BJ (cell line): ENCODE measurements around the gene ANKRD44. TPM values are rescaled to one million over a fixed set of nuclear protein-coding genes. Genes with fewer than 3 reads are reported as not detected.

Source experiments
- CTCF ChIA-PET: fragments of 350-600 bp; formaldehyde crosslinking; extraction: SDS; loops from one replicate; lab custom pipeline; 2021; ENCODE audit warnings: antibody characterized with exemption, inconsistent platforms; lab: Yijun Ruan, JAX
- POLR2A ChIA-PET: fragments of 300-600 bp; sonication (Branson Sonifier 250); formaldehyde crosslinking; extraction: SDS; loops from one replicate; lab custom pipeline; 2021; ENCODE audit warnings: antibody characterized with exemption; lab: Charles Lee
- DNase-seq: peaks from one replicate; pipeline ENCODE4 v3.0.0-alpha.2; 2011; ENCODE audit warnings: low read depth
- H3K27me3 ChIP-seq: 2 replicates; pipeline ENCODE4 v1.6.0; 2011; ENCODE audit warnings: low read length; ENCODE audit not compliant: control insufficient read depth, insufficient read depth
- H3K36me3 ChIP-seq: 2 replicates; pipeline ENCODE4 v1.5.1; 2011; ENCODE audit warnings: low read length; ENCODE audit not compliant: control insufficient read depth, insufficient read depth
- H3K4me3 ChIP-seq: 2 replicates; pipeline ENCODE4 v1.5.1; 2011; ENCODE audit warnings: low read depth, mild to moderate bottlenecking, control low read depth, low read length
- CTCF ChIP-seq: IDR thresholded peaks from 2 replicates; pipeline ENCODE4 v1.5.1; 2011; ENCODE audit warnings: low read depth, mild to moderate bottlenecking, control low read depth, inconsistent platforms, low read length, moderate library complexity; ENCODE audit not compliant: insufficient read depth
- polyA plus RNA-seq: library from polyadenylated mRNA; depleted of rRNA; stranded (reverse); fragments of >200 nt; gene quantifications from 2 replicates; pipeline ENCODE4 v1.2.3, GENCODE V29; 2011

The ANKRD44 gene
- polyA plus RNA-seq, 1 experiment = 12.4 TPM

GRCh38 chr2:197197895-197198311 lies 112.7 kb downstream of the ANKRD44 start:
- no peaks in the 10 kb centered on the region for H3K36me3 ChIP-seq
- ChIA-PET POLR2A (no interaction called here), CTCF (interaction anchor here (1.4 kb wide), 1 partner anchor 179 kb away, joined by 4 read pairs; no protein-coding TSS in a partner anchor)
- no peak overlapping the region for H3K4me3 ChIP-seq
- DNase-seq = no peak
- no peaks in the 10 kb centered on the region for H3K27me3 ChIP-seq
- TF ChIP-seq CTCF = no peak

- Histone ChIP-seq H3K27me3 (no peaks in the 10 kb centered on the region), H3K4me3 (no peak overlapping the region), H3K36me3 (no peaks in the 10 kb centered on the region)
- ChIA-PET CTCF (no interaction called here), POLR2A (no interaction called here)
- DNase-seq = no peak
- TF ChIP-seq CTCF = no peak
Observed at GRCh38 chr2:197196541-197197180, 113.9 kb downstream of the ANKRD44 start.

- CTCF ChIA-PET = interaction anchor here (1.6 kb wide), 1 partner anchor 13 kb away, joined by 7 read pairs; no protein-coding TSS in a partner anchor
- Histone ChIP-seq H3K36me3 (no peaks in the 10 kb centered on the region), H3K27me3 (no peaks in the 10 kb centered on the region), H3K4me3 (no peak overlapping the region)
- POLR2A ChIA-PET = no interaction called here
- TF ChIP-seq CTCF = no peak
- no peak for DNase-seq
Observed at GRCh38 chr2:197195518-197195917, 115.1 kb downstream of the ANKRD44 start.

- CTCF ChIA-PET = interaction anchor here (0.7 to 2.1 kb wide), 14 partner anchors 9 to 185 kb away, joined by 3 to 7 read pairs (median 4); partner anchors contain the start of gene ANKRD44
- H3K36me3 ChIP-seq = no peaks in the 10 kb centered on the region
- H3K4me3 ChIP-seq = no peak overlapping the region
- DNase-seq = no peak
- no peak for TF ChIP-seq CTCF
- H3K27me3 ChIP-seq = no peaks in the 10 kb centered on the region
- POLR2A ChIA-PET = no interaction called here
Observed at GRCh38 chr2:197191940-197192322, 118.6 kb downstream of the ANKRD44 start.

- CTCF ChIA-PET = interaction anchor here (0.6 to 2.1 kb wide), 29 partner anchors 9 to 192 kb away, joined by 3 to 14 read pairs (median 4); no protein-coding TSS in a partner anchor
- Histone ChIP-seq H3K4me3 (no peak overlapping the region), H3K36me3 (no peaks in the 10 kb centered on the region), H3K27me3 (no peaks in the 10 kb centered on the region)
- no peak for DNase-seq
- TF ChIP-seq CTCF = peak; percentile 59
- POLR2A ChIA-PET = no interaction called here
Observed at GRCh38 chr2:197191177-197191939, 119.2 kb downstream of the ANKRD44 start.
